SU-DHL-6 (cell line): Measurements from ENCODE around the gene MNT.

Source experiments
- CTCF ChIP-seq: fragments of 200-600 bp; sonication (generic); IDR thresholded peaks from one replicate; pipeline ENCODE4 v1.5.1; 2017; ENCODE audit warnings: antibody characterized with exemption, mild to moderate bottlenecking, low read length, moderate library complexity; ENCODE audit not compliant: insufficient read depth, poor library complexity, severe bottlenecking
- EZH2phosphoT487 ChIP-seq: fragments of 200-600 bp; sonication (generic), shearing (Covaris generic); conservative IDR thresholded peaks from 2 replicates; pipeline ENCODE4 v1.6.1; 2018; ENCODE audit warnings: mild to moderate bottlenecking, antibody characterized with exemption, low read length, moderate library complexity, mixed read lengths

GRCh38 chr17:2390199-2390836 is 10.5 kb downstream of the MNT start:
- TF ChIP-seq CTCF (no peak), EZH2phosphoT487 (no peak)
